GM21528 (cell line): ENCODE data around the gene PITPNC1.
A peak's percentile ranks its signal among the peaks of the same experiment; 100 is the strongest.

Source experiments
- ATAC-seq: cut with Tn5 transposase; IDR thresholded peaks from one replicate; pipeline ENCODE4 v1.9.1; 2021; ENCODE audit warnings: mild to moderate bottlenecking, moderate library complexity; ENCODE audit not compliant: unreplicated experiment, low FRiP score

PITPNC1 gene

GRCh38 chr17:67528751-67529436 lies 151.8 kb downstream of the PITPNC1 start:
- no peak for ATAC-seq

DNA sequence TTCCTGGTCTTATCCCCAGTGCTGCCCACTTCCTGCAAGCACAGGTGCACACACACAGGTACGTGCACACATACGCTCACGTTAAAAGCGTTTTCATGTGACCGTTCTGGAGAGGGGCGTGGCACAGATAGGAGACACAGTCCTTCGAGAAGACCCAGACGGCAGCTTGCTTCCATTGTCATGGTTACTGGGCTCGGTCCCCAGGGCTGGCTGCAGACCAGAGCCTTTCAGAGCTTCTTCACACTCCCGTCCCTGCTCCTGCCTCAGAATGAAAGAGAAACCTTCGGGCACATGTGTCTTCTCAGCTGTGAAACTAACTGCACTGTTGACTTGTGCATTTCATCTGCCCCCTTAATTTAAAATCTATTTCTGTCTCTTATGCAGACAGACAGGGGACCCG lies 154.2 kb downstream of the PITPNC1 start:
- ATAC-seq = peak; percentile 77

DNA sequence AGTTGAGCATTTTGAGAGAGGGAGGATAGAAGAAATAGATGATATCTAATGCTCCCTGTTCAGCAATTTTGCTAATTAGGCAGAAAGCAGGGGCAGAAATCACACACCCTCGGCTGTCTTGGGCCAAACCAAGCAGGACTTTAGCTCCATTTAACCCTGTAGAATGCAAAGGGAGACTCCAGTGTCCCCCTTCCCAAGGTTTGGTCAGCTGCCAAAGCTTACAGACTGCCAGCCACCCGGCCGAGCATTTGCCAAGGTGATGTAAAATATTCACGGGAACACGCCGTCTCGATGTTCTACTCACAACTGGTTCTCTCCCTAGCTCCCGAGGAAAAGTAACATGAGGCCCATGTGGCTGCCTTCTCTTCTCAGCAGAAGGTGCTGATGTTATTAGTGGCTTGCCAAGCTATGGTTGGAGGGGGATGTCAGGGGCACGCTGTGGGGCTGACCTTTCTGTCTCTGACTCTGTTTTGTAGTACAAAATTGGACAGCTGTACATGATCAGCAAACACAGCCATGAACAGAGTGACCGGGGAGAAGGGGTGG lies 155.3 kb downstream of the PITPNC1 start:
- no peak for ATAC-seq

- ATAC-seq = no peak
Measured at GRCh38 chr17:67534941-67535340, 157.9 kb downstream of the PITPNC1 start.

DNA sequence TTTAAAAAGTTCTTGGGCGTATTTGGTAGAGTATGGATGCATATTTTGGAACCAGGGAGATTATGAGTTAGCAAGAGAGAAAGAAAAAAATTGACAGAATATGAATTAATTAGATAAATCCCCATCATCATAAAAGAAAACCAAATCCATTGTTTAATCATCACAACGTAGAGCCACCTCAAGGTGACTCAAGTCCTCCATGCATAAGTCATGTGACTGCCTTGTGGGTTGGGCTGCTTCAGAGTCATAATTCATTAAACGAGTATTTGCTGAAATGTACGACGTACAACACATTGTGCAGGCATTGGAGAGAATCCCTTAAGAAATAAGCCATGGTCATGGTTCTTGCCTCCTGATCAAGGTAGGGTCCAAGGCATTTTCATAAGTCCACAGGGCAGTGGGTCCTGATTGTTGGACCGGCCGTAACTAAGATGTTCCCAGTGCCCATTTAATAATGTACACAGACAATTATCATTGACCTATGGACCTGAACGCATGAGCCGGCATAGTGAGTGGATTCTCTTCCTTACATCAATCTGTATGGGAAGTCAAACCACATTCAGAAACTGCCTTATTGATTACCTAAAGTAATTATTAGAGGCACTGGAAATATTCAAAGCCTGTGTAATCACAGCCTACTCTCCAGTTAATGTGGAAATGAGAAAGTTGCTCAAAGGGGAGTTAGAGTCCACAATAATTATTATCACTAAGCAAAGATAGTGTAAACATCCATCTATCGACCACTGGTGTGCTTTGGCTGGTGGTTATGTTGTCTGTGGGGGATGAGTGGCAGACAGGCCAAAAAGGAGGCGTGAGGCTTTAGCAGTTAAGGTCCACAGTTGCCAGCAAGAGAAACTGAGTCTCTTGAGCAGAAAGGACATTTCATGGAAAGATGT lies 165.4 kb downstream of the PITPNC1 start:
- no peak for ATAC-seq

DNA sequence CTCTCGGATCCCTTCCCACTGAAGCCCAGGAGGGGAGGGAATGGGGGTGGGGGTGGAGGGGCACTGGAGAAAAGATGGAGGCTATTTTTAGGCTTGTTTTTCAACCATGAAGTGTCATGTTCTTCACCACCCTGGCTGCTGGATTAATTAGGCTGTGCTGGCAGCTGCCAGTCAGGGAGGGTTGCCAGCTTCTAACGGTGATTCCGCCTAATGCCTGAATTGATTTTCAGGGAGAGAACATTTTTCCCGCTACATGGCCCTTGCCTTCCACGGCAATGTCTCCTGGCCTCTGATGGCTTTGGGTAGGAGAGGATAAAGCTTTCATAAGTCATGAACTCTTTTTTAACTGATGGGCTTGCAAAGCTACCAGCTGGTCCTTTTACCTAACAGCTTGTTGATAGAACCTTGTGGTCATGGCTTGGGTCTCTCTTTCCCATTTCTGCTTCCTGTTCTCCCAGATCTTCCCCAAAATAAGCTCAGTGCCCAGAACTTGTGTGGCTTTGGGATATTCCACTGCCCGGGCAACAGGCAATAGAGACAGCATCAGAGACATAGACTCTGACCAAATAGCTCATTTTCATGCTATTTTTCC lies 167.4 kb downstream of the PITPNC1 start:
- no peak for ATAC-seq

DNA sequence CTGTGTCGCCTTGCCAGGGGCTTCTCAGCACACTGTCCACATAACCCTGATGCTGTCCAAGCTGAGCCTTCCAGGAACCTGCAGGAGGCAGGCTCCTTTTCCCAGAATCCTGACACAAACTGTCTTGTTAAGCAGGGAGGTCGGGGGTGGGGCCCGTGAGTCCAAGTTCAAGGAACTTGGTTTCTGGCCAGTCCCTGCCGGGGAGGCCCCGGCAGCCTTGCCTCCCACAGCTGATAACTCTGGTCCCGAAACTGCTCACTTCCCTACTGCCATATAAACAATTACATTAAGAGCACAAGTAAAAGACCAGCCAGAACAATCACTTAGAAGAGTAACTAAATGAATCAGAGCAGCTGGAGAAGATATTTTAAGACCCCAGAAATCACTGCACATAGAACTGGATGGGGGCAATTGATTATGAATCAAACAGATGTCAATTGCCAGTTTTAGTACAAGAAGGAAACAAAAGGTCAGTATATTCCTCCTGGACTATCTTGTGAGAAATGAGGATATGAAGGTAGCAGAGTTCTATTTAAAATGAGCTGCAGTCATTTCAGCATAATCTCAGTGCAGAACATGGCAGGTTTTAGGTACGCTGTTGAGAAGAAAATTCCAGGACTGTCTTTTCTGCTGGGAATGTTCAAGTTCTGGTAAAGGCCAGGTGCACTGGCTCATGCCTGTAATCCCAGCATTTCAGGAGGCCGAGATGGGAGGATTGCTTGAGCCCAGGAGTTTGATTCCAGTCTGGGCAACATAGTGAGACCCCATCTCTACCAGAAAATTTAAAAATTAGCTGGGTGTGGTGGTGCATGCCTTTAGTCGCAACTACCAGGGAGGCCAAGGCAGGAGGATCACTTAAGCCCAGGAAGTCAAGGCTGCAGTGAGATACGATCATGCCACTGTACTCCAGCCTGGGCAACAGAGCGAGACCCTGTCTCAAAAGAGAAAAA lies 169.8 kb downstream of the PITPNC1 start:
- ATAC-seq = peak; percentile 90

DNA sequence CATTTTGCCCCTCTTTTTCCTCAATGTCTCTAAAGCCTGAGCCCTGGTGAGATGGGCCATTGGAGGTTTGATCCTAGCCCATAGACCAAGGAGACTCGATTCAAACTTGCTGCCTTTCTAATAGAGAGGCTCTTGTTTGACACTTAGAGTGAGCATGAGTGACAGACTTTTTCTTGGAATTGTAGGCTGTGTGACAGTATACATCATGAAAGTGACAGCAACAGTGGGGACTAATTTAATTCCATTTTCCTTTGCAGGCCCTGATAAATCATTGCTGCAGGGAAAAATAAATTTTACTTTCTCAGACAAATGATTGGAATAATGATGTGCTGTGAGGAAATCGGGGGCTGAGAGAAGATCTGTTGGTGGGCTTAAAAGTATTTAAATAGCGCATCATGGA lies 171.6 kb downstream of the PITPNC1 start:
- ATAC-seq = no peak

DNA sequence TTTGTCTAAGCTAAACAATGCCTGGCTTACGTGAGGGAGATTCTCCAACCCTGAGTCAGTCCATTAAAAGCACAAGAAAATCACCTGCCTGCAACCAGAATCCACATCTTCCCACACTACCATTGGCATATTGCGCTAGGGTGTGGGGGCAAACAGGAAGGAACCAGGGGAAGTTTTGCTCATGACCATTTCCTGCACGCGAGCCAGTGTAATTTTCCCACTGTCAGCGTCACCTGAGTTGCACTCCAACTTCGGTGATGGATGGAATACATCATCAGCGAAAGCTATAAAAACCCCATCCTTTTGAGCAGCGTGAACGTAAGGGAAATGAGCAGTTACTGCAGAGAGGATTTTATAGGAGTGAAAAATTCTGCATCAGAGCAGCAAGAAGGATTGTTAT lies 172.7 kb downstream of the PITPNC1 start:
- ATAC-seq = no peak

DNA sequence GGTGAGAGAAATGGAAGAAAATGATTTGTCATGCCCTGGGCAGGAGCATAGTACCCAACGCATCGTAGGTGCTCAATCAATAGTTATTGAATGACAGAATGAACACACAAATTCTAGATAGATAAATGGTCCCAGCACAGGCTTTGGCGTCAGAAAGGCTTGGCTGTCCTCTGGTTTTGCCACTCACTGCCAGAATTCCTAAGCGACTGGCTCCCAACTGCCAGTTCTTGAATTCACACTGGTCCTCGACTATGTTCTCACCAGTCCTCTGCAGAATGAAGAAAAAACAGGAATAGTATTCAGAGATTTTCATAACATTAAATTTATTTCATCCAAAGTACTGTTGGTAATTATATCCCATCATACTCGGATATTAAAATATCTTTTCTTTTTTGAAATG lies 177.6 kb downstream of the PITPNC1 start:
- no peak for ATAC-seq

DNA sequence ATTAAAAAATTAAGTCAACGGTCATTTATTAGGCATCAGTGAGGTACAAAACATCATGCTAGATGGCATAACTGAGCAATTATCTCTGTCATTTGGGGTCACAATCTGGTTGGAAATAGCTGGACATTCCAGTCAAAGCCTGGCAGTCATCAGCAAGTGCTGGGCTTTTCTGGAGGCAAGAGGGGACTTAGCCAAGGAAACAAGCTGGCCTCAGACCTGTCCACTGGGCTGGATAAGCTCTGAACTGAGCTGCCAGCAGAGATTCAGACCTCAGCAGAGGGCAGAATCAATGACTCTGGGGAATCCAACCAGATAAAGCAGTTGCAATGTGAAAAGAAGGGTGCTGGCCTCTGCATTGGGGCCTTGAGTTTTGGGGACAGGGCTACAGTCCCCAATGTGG lies 178.8 kb downstream of the PITPNC1 start:
- no peak for ATAC-seq

DNA sequence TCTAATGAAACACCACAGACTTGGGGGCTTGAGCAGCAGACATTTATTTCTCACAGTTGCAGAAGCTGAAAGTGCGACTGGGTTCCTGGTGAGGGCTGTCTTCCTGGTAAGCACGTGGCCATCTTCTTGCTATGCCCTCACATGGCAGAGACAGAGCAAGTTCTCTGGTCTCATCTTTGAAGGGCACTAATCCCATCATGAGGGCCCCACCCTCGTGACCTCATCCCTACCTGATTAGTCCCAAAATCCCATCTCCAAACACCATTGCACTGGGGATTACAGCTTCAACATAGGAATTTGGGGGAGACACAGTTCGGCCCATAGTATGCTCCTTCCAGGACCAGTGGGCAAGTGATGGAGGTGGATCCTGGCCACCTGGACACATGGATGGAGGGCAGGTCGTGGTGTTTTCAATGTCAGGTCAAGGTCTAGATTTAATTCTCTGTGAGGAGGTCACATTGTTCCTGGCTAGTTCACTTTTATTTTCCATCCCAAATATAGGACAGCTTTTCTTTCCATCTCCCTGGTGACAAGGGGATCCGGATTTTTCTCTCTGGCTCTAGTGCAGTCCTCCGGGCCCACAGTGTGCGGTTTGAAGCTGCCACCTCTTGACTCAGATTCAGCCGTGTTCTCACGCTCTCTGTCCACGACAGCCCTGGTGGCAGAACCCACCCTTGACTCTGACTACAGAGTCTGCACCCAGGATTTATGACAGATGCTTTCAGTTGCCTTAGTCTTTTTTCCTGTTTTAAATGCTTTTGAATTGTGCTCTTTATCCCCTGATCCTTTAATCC lies 180.2 kb downstream of the PITPNC1 start:
- ATAC-seq = no peak

DNA sequence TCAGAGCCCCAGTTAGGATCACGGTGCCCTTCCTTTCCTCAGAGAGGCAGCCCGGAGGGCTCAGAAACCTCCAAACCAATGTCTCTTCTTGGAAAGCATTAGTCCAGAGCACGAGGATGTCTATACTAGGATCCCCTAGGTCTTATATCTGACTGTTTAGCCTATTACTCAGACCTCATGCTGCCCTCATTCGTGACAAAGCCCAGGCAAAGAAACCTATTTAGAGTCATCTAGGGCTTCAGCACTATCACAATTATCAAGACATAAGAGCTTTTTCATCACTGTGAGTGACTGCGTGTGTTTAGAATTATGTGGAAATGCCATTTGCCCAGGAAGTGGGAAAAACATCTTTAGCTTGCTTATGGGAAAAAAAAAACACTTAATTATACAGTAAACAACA lies 180.8 kb downstream of the PITPNC1 start:
- no peak for ATAC-seq

GRCh38 chr17:67558740-67559380 lies 181.8 kb downstream of the PITPNC1 start:
- ATAC-seq = no peak

DNA sequence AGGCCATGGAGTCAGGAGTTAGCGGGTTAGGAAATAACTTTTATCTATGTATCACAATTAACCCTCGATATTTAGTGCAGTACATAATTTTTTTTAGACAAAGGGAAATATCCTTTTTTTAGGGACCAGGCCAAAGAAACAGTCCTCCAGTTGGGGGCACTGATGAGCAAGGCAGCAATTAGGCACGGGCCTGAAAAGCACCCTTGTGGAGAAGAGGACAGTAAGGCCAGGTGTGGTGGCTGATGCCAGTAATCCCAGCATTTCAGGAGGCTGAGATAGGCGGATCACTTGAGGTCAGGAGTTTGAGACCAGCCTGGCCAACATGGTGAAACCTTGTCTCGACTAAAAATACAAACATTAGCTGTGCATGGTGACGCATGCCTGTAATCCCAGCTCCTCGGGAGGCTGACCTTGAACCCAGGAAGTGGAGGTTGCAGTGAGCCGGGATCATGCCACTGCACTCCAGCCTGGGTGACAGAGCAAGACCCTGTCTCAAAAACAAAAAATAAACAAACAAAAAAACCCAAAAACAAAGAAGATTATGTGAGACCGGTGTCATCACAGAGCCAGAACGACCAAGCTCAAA lies 182.4 kb downstream of the PITPNC1 start:
- no peak for ATAC-seq

GRCh38 chr17:67562005-67562404 lies 184.9 kb downstream of the PITPNC1 start:
- ATAC-seq = no peak

DNA sequence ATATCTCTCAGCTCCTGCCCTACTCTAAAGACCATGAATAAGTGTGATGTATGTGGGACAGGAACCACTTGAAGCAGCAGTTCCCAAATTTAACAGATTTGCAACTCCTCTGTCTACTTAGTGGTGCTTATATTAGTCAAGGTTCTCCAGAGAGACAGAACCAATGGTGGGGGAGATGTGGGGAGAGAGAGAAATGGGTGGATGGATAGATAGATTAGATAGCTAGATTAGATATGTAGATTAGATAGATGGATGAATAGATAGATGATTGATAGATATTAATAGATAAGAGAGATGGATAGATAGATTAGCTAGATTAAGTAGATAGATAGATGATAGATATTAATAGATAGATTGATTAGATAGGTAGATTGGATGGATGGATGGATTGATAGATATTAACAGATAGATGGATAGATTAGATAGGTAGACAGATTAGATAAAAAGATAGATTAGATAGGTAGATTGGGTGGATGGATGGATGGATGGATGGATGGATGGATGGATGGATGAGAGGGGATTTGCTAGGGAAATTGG lies 186.7 kb downstream of the PITPNC1 start:
- ATAC-seq = no peak

GRCh38 chr17:67565068-67565467 lies 188.0 kb downstream of the PITPNC1 start:
- ATAC-seq = no peak
